K562 (cell line): ENCODE measurements around the gene TRMT1. TPM values are rescaled to one million over a fixed set of nuclear protein-coding genes. Genes with fewer than 3 reads are reported as not detected.

Experiments used
- ESRRA ChIP-seq: fragments of 450-650 bp; IDR thresholded peaks from 2 replicates; pipeline ENCODE4 v1.6.1; 2014; ENCODE audit warnings: low read depth, mild to moderate bottlenecking, moderate library complexity, borderline replicate concordance
- HDAC1 ChIP-seq, 2 experiments: fragments of 450-650 bp; IDR thresholded peaks; 2 replicates each; pipeline ENCODE4 v1.6.1; 2016 to 2017; ENCODE audit warnings: inconsistent platforms in 1 of 2, mild to moderate bottlenecking in 1 of 2, moderate library complexity in 1 of 2
- HSF4 ChIP-seq: fragments of 250-450 bp; sonication (Bioruptor Pico); IDR thresholded peaks from 2 replicates; pipeline ENCODE4 v2.1.2; 2022; ENCODE audit warnings: mild to moderate bottlenecking, moderate library complexity, borderline replicate concordance
- NFYB ChIP-seq: IDR thresholded peaks from 2 replicates; pipeline ENCODE4 v1.6.1; 2011; ENCODE audit warnings: mild to moderate bottlenecking, moderate library complexity; ENCODE audit not compliant: insufficient read length; ENCODE audit errors: extremely low read depth
- PHF20 ChIP-seq: fragments of 450-650 bp; IDR thresholded peaks from 2 replicates; pipeline ENCODE4 v1.6.1; 2018; ENCODE audit not compliant: partially characterized antibody
- PHF8 ChIP-seq: fragments of 200-600 bp; sonication (generic); IDR thresholded peaks from 2 replicates; pipeline ENCODE4 v1.6.1; 2012; ENCODE audit warnings: mixed run types, mild to moderate bottlenecking, inconsistent platforms, low read length, moderate library complexity, borderline replicate concordance
- POLR2G ChIP-seq: fragments of 200-400 bp; formaldehyde crosslinking; IDR thresholded peaks from 2 replicates; pipeline ENCODE4 v1.6.1; 2017; ENCODE audit warnings: low read depth, mild to moderate bottlenecking, antibody characterized with exemption, low read length, moderate library complexity
- ZNF184 ChIP-seq: sonication (generic); formaldehyde crosslinking; IDR thresholded peaks from 2 replicates; pipeline ENCODE4 v1.5.0; 2020; ENCODE audit warnings: missing genetic modification reagents
- ZNF318 ChIP-seq, 2 experiments: fragments of 450-650 bp; IDR thresholded peaks; 2 replicates each; pipeline ENCODE4 v1.6.1; 2016; ENCODE audit warnings: mild to moderate bottlenecking in 2 of 2, borderline replicate concordance in 1 of 2, low read depth in 1 of 2, moderate library complexity in 1 of 2
- ZNF354B ChIP-seq: fragments of 250-450 bp; sonication (Bioruptor Pico); IDR thresholded peaks from 2 replicates; pipeline ENCODE4 v1.4.0; 2020
- ZNF655 ChIP-seq: fragments of 250-450 bp; sonication (Bioruptor Pico); IDR thresholded peaks from 2 replicates; pipeline ENCODE4 v1.5.0; 2021
- polyA plus RNA-seq, 8 experiments: library from polyadenylated mRNA; depleted of rRNA in 4 of 8; stranded (reverse) in 5 of 8; unstranded in 3 of 8; fragments of >200 nt; fragmentation: Nextera tagmentation in 2 of 8; fragmentation: Illumina TruSeq in 1 of 8; extraction: Ambion mirVana in 2 of 8; extraction: Trizol in 1 of 8; gene quantifications; 2 replicates each; pipeline versions ENCODE4 v1.2.1 to v1.2.3, GENCODE V29; 2011 to 2014; ENCODE audit warnings: inconsistent platforms in 1 of 8, missing spikeins in 1 of 8
- total RNA-seq, 7 experiments: library from RNA; depleted of rRNA in 6 of 7; stranded (reverse); fragments of >200 nt in 6 of 7; fragmentation: Illumina TruSeq in 2 of 7; extraction: Trizol in 2 of 7; gene quantifications; 2 replicates each; pipeline versions ENCODE4 v1.2.1 to v1.2.3, GENCODE V29; 2011 to 2021; ENCODE audit warnings: low replicate concordance in 1 of 7
- TF ChIP-seq, protein P1 (sequence below), 2 experiments: IDR thresholded peaks; 2 replicates each; pipeline ENCODE4 v1.6.1; 2011; ENCODE audit warnings: borderline replicate concordance in 1 of 2, control low read depth in 1 of 2, low read depth in 1 of 2, low read length in 1 of 2, mild to moderate bottlenecking in 1 of 2, mixed read lengths in 1 of 2, moderate library complexity in 1 of 2; ENCODE audit not compliant: insufficient read depth in 1 of 2, insufficient read length in 1 of 2, poor library complexity in 1 of 2, severe bottlenecking in 1 of 2; ENCODE audit errors: extremely low read depth in 1 of 2
- TF ChIP-seq, protein P2 (sequence below), 2 experiments: fragments of 250-450 bp in 1 of 2; fragments of 450-650 bp in 1 of 2; sonication (Bioruptor Pico) in 1 of 2; IDR thresholded peaks; 2 replicates each; pipeline versions ENCODE4 v1.6.1 to v1.8.0; 2016 to 2021; ENCODE audit warnings: mild to moderate bottlenecking in 2 of 2, moderate library complexity in 2 of 2, missing compliant biosample characterization in 1 of 2, missing genetic modification characterization in 1 of 2

TRMT1 gene
- total and polyA plus RNA-seq, 9 of the 15 experiments (the other 6 are each of a cell fraction or from before 2014, with no cell fraction given) = 5.8 to 158 (median 54.3) TPM

- TF ChIP-seq ZNF318 (IDR thresholded peaks at IDR 0.05; ENCODE audit: borderline replicate concordance in 1 of 2, low read depth in 1 of 2) = 0 out of 4 replicates have a peak, but pooled peaks of 1 of the 2 experiments have one; percentile 14
- TF ChIP-seq ZNF655 (CRISPR knock-in tag) = no peak
- no peak for TF ChIP-seq ZNF184 (CRISPR knock-in tag)
- TF ChIP-seq NFYB = no peak
- TF ChIP-seq, protein P1, sequence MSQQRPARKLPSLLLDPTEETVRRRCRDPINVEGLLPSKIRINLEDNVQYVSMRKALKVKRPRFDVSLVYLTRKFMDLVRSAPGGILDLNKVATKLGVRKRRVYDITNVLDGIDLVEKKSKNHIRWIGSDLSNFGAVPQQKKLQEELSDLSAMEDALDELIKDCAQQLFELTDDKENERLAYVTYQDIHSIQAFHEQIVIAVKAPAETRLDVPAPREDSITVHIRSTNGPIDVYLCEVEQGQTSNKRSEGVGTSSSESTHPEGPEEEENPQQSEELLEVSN (IDR thresholded peaks at IDR 0.05; ENCODE audit: borderline replicate concordance in 1 of 2, extremely low read depth in 1 of 2, insufficient read depth in 1 of 2, insufficient read length in 1 of 2, low read depth in 1 of 2, low read length in 1 of 2, poor library complexity in 1 of 2, severe bottlenecking in 1 of 2) = peak; percentile 53 to 74
- TF ChIP-seq ZNF354B = peak; percentile 44; the same call in 1 of the 2 replicates
- peak; percentile 63; the same call in 1 of the 2 replicates for TF ChIP-seq ESRRA
- peak; percentile 42 for TF ChIP-seq PHF20
- TF ChIP-seq, protein P2, sequence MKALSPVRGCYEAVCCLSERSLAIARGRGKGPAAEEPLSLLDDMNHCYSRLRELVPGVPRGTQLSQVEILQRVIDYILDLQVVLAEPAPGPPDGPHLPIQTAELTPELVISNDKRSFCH (CRISPR knock-in tag; IDR thresholded peaks at IDR 0.05) = no peak
- TF ChIP-seq, protein P2 (tag; IDR thresholded peaks at IDR 0.05) = peak; percentile 85
- peak; percentile 64; the same call in 1 of the 2 replicates for TF ChIP-seq PHF8
- TF ChIP-seq HSF4 (CRISPR knock-in tag) = peak; percentile 4; the same call in 1 of the 2 replicates
- TF ChIP-seq HDAC1 (IDR thresholded peaks at IDR 0.05) = peak in 1 of 2 experiments; percentile 70; a peak in 2 of 4 replicates
- peak; percentile 92 for TF ChIP-seq POLR2G
These were observed 13.6 kb downstream of the TRMT1 start, which contains the start of gene LYL1 (continued) for GRCh38 chr19:13102666-13103580.
